Endothelial cell (in vitro differentiated cells): ENCODE results near the gene DRAXIN. TPM values are rescaled to one million over a fixed set of nuclear protein-coding genes. Genes with fewer than 3 reads are reported as not detected.

Source experiments
- DNase-seq: peaks from one replicate; pipeline ENCODE4 v3.0.0; 2021; ENCODE audit warnings: low spot score
- H3K27ac Mint-ChIP-seq: one replicate; pipeline ENCODE4 v1.8.0; 2021; ENCODE audit warnings: mixed read lengths, inconsistent platforms; ENCODE audit not compliant: unreplicated experiment
- H3K27me3 Mint-ChIP-seq: one replicate; pipeline ENCODE4 v1.8.0; 2021; ENCODE audit warnings: mild to moderate bottlenecking, moderate library complexity, mixed read lengths, inconsistent platforms; ENCODE audit not compliant: unreplicated experiment
- H3K36me3 Mint-ChIP-seq: one replicate; pipeline ENCODE4 v1.8.0; 2021; ENCODE audit warnings: mild to moderate bottlenecking, low read depth, mixed read lengths, inconsistent platforms; ENCODE audit not compliant: unreplicated experiment
- H3K4me1 Mint-ChIP-seq: one replicate; pipeline ENCODE4 v1.8.0; 2021; ENCODE audit warnings: mild to moderate bottlenecking, mixed read lengths, inconsistent platforms; ENCODE audit not compliant: unreplicated experiment
- H3K4me3 Mint-ChIP-seq: one replicate; pipeline ENCODE4 v1.8.0; 2021; ENCODE audit warnings: mild to moderate bottlenecking, mixed read lengths, inconsistent platforms; ENCODE audit not compliant: unreplicated experiment
- H3K9me3 Mint-ChIP-seq: one replicate; pipeline ENCODE4 v1.8.0; 2021; ENCODE audit warnings: mixed read lengths, inconsistent platforms; ENCODE audit not compliant: unreplicated experiment
- CTCF ChIP-seq: fragments of 200-600 bp; sonication (generic); IDR thresholded peaks from one replicate; pipeline ENCODE4 v1.5.0; 2021; ENCODE audit warnings: antibody characterized with exemption; ENCODE audit not compliant: unreplicated experiment
- total RNA-seq: library from RNA; stranded (reverse); fragmentation: NEBNext Ultra II Directional; extraction: Animal tissue kit (Norgen Biotek cat#: 25700); gene quantifications from one replicate; pipeline ENCODE4 v1.2.1, GENCODE V29; 2021; ENCODE audit not compliant: unreplicated experiment

Gene DRAXIN
- total RNA-seq, 1 donor from 2014 or later: 0.46 TPM

GRCh38 chr1:11648732-11649158, 42.8 kb upstream of the DRAXIN start:
- no peak for DNase-seq
- Mint-ChIP-seq H3K4me3 (no peak overlapping the region), H3K27me3 (peaks cover 16% of the 10 kb centered on the region), H3K27ac (no peak overlapping the region), H3K36me3 (peaks cover 4% of the 10 kb centered on the region), H3K9me3 (no peaks in the 10 kb centered on the region), H3K4me1 (peaks cover 2% of the 10 kb centered on the region)
- no peak for TF ChIP-seq CTCF

- TF ChIP-seq CTCF: no peak
- H3K9me3 Mint-ChIP-seq: no peaks in the 10 kb centered on the region
- H3K27ac Mint-ChIP-seq: no peak overlapping the region
- peaks cover 4% of the 10 kb centered on the region for H3K36me3 Mint-ChIP-seq
- peaks cover 2% of the 10 kb centered on the region for H3K4me1 Mint-ChIP-seq
- no peak for DNase-seq
- no peak overlapping the region for H3K4me3 Mint-ChIP-seq
- H3K27me3 Mint-ChIP-seq: peaks cover 16% of the 10 kb centered on the region
These were observed 42.3 kb upstream of the DRAXIN start for GRCh38 chr1:11649237-11649623.

GRCh38 chr1:11649624-11650330, 41.7 kb upstream of the DRAXIN start:
- no peaks in the 10 kb centered on the region for H3K9me3 Mint-ChIP-seq
- no peak for DNase-seq
- H3K27me3 Mint-ChIP-seq: peaks cover 16% of the 10 kb centered on the region
- peaks cover 4% of the 10 kb centered on the region for H3K36me3 Mint-ChIP-seq
- H3K4me1 Mint-ChIP-seq: peaks cover 2% of the 10 kb centered on the region
- H3K27ac Mint-ChIP-seq: no peak overlapping the region
- no peak for TF ChIP-seq CTCF
- no peak overlapping the region for H3K4me3 Mint-ChIP-seq

GRCh38 chr1:11650331-11650991, 41.0 kb upstream of the DRAXIN start:
- H3K4me1 Mint-ChIP-seq: peaks cover 2% of the 10 kb centered on the region
- H3K9me3 Mint-ChIP-seq: no peaks in the 10 kb centered on the region
- peaks cover 19% of the 10 kb centered on the region for H3K27me3 Mint-ChIP-seq
- H3K36me3 Mint-ChIP-seq: peaks cover 4% of the 10 kb centered on the region
- peak; percentile 85 for DNase-seq
- TF ChIP-seq CTCF: no peak
- no peak overlapping the region for H3K4me3 Mint-ChIP-seq
- no peak overlapping the region for H3K27ac Mint-ChIP-seq

GRCh38 chr1:11651017-11651416, 40.5 kb upstream of the DRAXIN start:
- Mint-ChIP-seq H3K4me1 (peaks cover 2% of the 10 kb centered on the region), H3K4me3 (peak overlapping the region; percentile 77)

More at GRCh38 chr1:11651017-11651416, 40.5 kb upstream of the DRAXIN start:
- H3K36me3 Mint-ChIP-seq: peaks cover 4% of the 10 kb centered on the region
- peaks cover 19% of the 10 kb centered on the region for H3K27me3 Mint-ChIP-seq
- H3K9me3 Mint-ChIP-seq: no peaks in the 10 kb centered on the region
- no peak for TF ChIP-seq CTCF
- peak overlapping the region; percentile 72 for H3K27ac Mint-ChIP-seq
- DNase-seq: no peak
